Heart right ventricle (tissue), 16 donors: ENCODE data around the gene UQCC5. TPM values are rescaled to one million over a fixed set of nuclear protein-coding genes. Genes with fewer than 3 reads are reported as not detected.

ENCODE experiments used
- ATAC-seq, 8 donors: fragments of 200-7000 bp; cut with Tn5 transposase; one replicate each; pipeline ENCODE4 v1.9.1; 2020; ENCODE audit warnings: mild to moderate bottlenecking in 8 of 8, moderate library complexity in 8 of 8, moderate number of reproducible peaks in 1 of 8
- DNase-seq, 2 donors: peaks; one replicate each; pipeline ENCODE4 v3.0.0-alpha.2; 2020
- H3K27ac ChIP-seq, 10 donors: fragments of 200-600 bp; sonication (generic) in 2 of 10; one replicate each; pipeline versions ENCODE4 v1.5.0 to v1.8.0; 2020 to 2022; ENCODE audit warnings: mild to moderate bottlenecking in 3 of 10
- H3K27me3 ChIP-seq, 7 donors: fragments of 200-600 bp; one replicate each; pipeline ENCODE4 v1.8.0; 2021 to 2022; ENCODE audit warnings: mild to moderate bottlenecking in 2 of 7
- H3K36me3 ChIP-seq, 9 donors: fragments of 200-600 bp; sonication (generic) in 1 of 9; one replicate each; pipeline versions ENCODE4 v1.5.0 to v1.8.0; 2020 to 2022; ENCODE audit warnings: mild to moderate bottlenecking in 2 of 9
- H3K4me1 ChIP-seq, 9 donors: fragments of 200-600 bp; sonication (generic) in 1 of 9; one replicate each; pipeline versions ENCODE4 v1.5.0 to v1.8.0; 2020 to 2022; ENCODE audit warnings: mild to moderate bottlenecking in 4 of 9
- H3K4me3 ChIP-seq, 10 donors: fragments of 200-600 bp; sonication (generic) in 2 of 10; one replicate each; pipeline versions ENCODE4 v1.5.0 to v1.8.0; 2020 to 2022; ENCODE audit warnings: mild to moderate bottlenecking in 7 of 10, moderate library complexity in 2 of 10
- H3K9me3 ChIP-seq, 11 donors: fragments of 200-600 bp in 10 of 11; sonication (generic) in 2 of 11; one replicate each; pipeline versions ENCODE4 v1.5.0 to v1.8.0; 2013 to 2022; ENCODE audit warnings: mild to moderate bottlenecking in 2 of 11, control low read depth in 1 of 11, moderate library complexity in 1 of 11
- WGBS, 2 donors: extraction: QIAGEN DNeasy Blood & Tissue Kit; methylation state at CpG; one replicate each; pipeline ENCODE4 v1.1.7; 2013; ENCODE audit warnings: inconsistent platforms in 1 of 2; 5-methylcytosine and 5-hydroxymethylcytosine counted together
- intact Hi-C, 10 donors: fragments of 100-400 bp; cut with DNase I; formaldehyde crosslinking; loops; one replicate each; pipeline versions ENCODE4 v1.11.1 to v1.14.2; 2022
- long read RNA-seq, 3 donors: library from polyadenylated mRNA; unstranded; transcript quantifications; one replicate each; pipeline ENCODE4 v2.0.0, GENCODE V29; 2020 to 2021
- polyA plus RNA-seq, 2 donors: library from polyadenylated mRNA; stranded (reverse); fragments of 200-250 nt; gene quantifications; one replicate each; pipeline ENCODE4 v1.2.3, GENCODE V29; 2013
- total RNA-seq, 10 donors: library from RNA; stranded (reverse); fragmentation: NEBNext Ultra II Directional in 3 of 10; extraction: Animal tissue kit (Norgen Biotek cat#: 25700) in 3 of 10; gene quantifications; one replicate each; pipeline versions ENCODE4 v1.2.1 to v1.2.4, GENCODE V29; 2021 to 2023
- TF ChIP-seq, protein P1 (sequence below), 9 donors: fragments of 200-600 bp; sonication (generic) in 2 of 9; IDR thresholded peaks; one replicate each; pipeline versions ENCODE4 v1.5.0 to v1.8.0; 2021 to 2022; ENCODE audit warnings: antibody characterized with exemption in 9 of 9, mild to moderate bottlenecking in 5 of 9, moderate library complexity in 1 of 9
- donor health status: Arrhythmogenic right ventricular cardiomyopathy.
- donor health status: ischemic (EF 13 %, LVEDD 7.1; RV severe dilation, severe dysfunction).
- donor health status: healthy with polysubstance abuse.
- donor health status: DM: no; HTN: yes; CAD: no.
- donor health status: DM: no; HTN: no; CAD: no.
- donor health status: ischemic (EF 25% LVEDD 6.9; RV normal size, moderate dysfunction).
- donor health status: ischemic (EF 25% LVEDD 5.7; RV mildly dilated, moderate dysfunction).
- donor health status: healthy.
- donor health status: DM: yes; HTN: yes; CAD: no.
- donor health status: Ischemic cardiomyopathy.
- donor health status: ischemic (EF 35%, LVEDD 5.7; RV mildly dilated, moderate dysfunction).
- donor health status: nonischemic (EF 11% LVEDD 7.7; RV severe dilation, severe dysfunction).
- donor health status: DM: yes; HTN: yes; CAD: no.
- donor health status: PGD.
- donor health status: ischemic (EF 29% LVEDD 5.4; RV normal size, mild dysfunction).
- donor health status: nonischemic (EF 23%, LVEDD 6.1; RV moderate dilation, normal function).

UQCC5 gene, protein sequence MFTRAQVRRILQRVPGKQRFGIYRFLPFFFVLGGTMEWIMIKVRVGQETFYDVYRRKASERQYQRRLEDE
- total RNA-seq: 10 to 100 TPM; 30.2 to 98.0 (median 66.9) TPM
- 100 to 1,000 TPM in 1 of 2 donors, 10 to 100 TPM in 1; 83.5 to 147 TPM for polyA plus RNA-seq
- long read RNA-seq, donor 1, transcript SMIM4-201 (2 exons, 274 nt): major isoform, 100 of 175 reads
- long read RNA-seq, donor 1, transcript SMIM4-203 (2 exons, 1,770 nt): minor isoform, 72 of 175 reads
- long read RNA-seq, donor 1, partial matches to known transcripts: 0 of 175 reads
- long read RNA-seq, donor 1, other reads (novel, unspliced or antisense): 3 of 175 reads
- long read RNA-seq, donor 2, transcript SMIM4-203 (2 exons, 1,770 nt): minor isoform, 95 of 248 reads
- long read RNA-seq, donor 2, transcript SMIM4-201 (2 exons, 274 nt): major isoform, 145 of 248 reads
- long read RNA-seq, donor 2, partial matches to known transcripts: 1 of 248 reads
- long read RNA-seq, donor 2, other reads (novel, unspliced or antisense): 6 of 248 reads
- long read RNA-seq, donor 3, transcript SMIM4-201 (2 exons, 274 nt): major isoform, 27 of 38 reads
- long read RNA-seq, donor 3, transcript SMIM4-203 (2 exons, 1,770 nt): minor isoform, 6 of 38 reads
- long read RNA-seq, donor 3, partial matches to known transcripts: 1 of 38 reads
- long read RNA-seq, donor 3, other reads (novel, unspliced or antisense): 4 of 38 reads

DNA sequence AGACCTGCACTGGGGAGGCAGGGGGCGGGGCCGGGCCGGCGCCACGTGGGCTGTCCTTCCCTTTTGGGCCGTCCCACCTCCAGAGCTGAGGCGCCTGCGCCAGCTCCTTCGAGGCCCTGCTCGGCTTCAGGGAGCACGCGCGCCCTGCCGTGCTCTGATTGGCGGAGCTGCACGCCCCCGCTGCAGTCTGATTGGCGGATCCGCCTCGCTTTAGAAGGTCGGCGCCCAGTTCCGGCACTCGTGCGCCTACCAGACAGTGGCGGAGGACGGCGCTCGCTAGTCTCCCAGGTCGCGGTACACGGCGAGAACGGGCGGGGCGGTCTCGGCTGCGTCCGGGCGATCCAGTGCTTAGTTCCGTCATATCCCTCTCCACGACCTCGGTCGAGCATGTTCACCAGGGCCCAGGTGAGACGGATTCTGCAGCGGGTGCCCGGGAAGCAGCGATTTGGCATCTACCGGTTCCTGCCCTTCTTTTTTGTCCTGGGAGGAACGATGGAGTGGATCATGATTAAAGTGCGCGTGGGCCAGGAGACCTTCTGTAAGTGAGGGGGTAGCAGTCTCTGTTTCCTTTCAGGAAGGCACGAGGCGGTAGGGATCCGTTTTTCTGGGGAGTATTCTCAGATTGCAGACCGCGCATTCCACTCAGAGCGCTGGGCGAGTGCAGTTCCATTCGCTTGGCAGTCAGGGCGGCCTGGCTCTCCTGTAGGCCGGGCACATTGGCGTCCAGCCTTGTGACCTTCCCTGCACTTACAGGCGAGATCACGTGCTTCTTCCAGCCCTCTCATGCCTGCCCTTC, at the start of gene UQCC5:
UQCC5 (plus strand) TSS at position 237 of the 796 bp plus-strand sequence; CDS start at position 388, 151 bp downstream.
- Histone ChIP-seq H3K27ac (peak within 1 kb of the TSS; percentile 82 to 96 (median 92)), H3K4me1 (peaks cover 24 to 88% (median 61%) of the 10 kb centered on the region in 9 donors), H3K4me3 (peak within 1 kb of the TSS; percentile 46 to 93 (median 71)), H3K9me3 (no peaks in the 10 kb centered on the region), H3K36me3 (peaks cover 0 to 25% (median 0%) of the 10 kb centered on the region in 9 donors), H3K27me3 (no peaks in the 10 kb centered on the region)
- ATAC-seq (peak; percentile 90 to 96 (median 95)), DNase-seq (peak; percentile 96 to 98)
- TF ChIP-seq, protein P1, sequence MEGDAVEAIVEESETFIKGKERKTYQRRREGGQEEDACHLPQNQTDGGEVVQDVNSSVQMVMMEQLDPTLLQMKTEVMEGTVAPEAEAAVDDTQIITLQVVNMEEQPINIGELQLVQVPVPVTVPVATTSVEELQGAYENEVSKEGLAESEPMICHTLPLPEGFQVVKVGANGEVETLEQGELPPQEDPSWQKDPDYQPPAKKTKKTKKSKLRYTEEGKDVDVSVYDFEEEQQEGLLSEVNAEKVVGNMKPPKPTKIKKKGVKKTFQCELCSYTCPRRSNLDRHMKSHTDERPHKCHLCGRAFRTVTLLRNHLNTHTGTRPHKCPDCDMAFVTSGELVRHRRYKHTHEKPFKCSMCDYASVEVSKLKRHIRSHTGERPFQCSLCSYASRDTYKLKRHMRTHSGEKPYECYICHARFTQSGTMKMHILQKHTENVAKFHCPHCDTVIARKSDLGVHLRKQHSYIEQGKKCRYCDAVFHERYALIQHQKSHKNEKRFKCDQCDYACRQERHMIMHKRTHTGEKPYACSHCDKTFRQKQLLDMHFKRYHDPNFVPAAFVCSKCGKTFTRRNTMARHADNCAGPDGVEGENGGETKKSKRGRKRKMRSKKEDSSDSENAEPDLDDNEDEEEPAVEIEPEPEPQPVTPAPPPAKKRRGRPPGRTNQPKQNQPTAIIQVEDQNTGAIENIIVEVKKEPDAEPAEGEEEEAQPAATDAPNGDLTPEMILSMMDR (IDR thresholded peaks at IDR 0.05): peak in 1 of 9 donors; percentile 25
- intact Hi-C loops: loop anchor here in 7 of 10 donors (2.0 to 5.0 kb wide), 4 partner anchors 44 to 66 kb away; no protein-coding TSS in a partner anchor
- 0% methylated on average over 65 of the region's 65 CpGs for whole genome bisulfite sequencing, 2 donors

DNA sequence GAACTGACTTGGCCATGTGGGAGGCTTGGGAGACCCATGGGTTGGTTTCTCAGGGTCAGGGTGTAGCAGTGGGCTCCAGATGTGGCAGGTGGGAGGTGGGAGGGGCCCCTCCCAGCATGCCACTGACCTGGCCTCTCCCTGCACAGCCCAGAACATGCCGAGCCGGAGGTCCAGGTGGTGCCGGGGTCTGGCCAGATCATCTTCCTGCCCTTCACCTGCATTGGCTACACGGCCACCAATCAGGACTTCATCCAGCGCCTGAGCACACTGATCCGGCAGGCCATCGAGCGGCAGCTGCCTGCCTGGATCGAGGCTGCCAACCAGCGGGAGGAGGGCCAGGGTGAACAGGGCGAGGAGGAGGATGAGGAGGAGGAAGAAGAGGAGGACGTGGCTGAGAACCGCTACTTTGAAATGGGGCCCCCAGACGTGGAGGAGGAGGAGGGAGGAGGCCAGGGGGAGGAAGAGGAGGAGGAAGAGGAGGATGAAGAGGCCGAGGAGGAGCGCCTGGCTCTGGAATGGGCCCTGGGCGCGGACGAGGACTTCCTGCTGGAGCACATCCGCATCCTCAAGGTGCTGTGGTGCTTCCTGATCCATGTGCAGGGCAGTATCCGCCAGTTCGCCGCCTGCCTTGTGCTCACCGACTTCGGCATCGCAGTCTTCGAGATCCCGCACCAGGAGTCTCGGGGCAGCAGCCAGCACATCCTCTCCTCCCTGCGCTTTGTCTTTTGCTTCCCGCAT, 49.2 kb upstream of the UQCC5 start:
- Histone ChIP-seq H3K9me3 (no peaks in the 10 kb centered on the region), H3K27ac (no peak overlapping the region), H3K4me3 (no peak overlapping the region), H3K4me1 (peaks cover 24 to 69% (median 54%) of the 10 kb centered on the region in 9 donors), H3K27me3 (no peaks in the 10 kb centered on the region), H3K36me3 (peaks cover 0 to 96% (median 72%) of the 10 kb centered on the region in 9 donors)
- DNase-seq (no peak), ATAC-seq (no peak)
- intact Hi-C loops: no loop called here
- 89 to 91% methylated on average over 31 of the region's 31 CpGs for WGBS, 2 donors
- TF ChIP-seq, protein P1 (IDR thresholded peaks at IDR 0.05): no peak

DNA sequence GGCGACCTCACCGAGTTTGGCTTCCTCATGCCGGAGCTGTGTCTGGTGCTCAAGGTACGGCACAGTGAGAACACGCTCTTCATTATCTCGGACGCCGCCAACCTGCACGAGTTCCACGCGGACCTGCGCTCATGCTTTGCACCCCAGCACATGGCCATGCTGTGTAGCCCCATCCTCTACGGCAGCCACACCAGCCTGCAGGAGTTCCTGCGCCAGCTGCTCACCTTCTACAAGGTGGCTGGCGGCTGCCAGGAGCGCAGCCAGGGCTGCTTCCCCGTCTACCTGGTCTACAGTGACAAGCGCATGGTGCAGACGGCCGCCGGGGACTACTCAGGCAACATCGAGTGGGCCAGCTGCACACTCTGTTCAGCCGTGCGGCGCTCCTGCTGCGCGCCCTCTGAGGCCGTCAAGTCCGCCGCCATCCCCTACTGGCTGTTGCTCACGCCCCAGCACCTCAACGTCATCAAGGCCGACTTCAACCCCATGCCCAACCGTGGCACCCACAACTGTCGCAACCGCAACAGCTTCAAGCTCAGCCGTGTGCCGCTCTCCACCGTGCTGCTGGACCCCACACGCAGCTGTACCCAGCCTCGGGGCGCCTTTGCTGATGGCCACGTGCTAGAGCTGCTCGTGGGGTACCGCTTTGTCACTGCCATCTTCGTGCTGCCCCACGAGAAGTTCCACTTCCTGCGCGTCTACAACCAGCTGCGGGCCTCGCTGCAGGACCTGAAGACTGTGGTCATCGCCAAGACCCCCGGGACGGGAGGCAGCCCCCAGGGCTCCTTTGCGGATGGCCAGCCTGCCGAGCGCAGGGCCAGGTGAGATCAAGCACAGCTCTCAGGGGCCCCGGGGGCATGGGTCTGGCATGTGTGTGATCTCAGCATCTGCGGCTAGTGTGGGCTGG, 48.4 kb upstream of the UQCC5 start:
- ATAC-seq (no peak), DNase-seq (no peak)
- intact Hi-C loops: no loop called here
- H3K9me3 ChIP-seq: no peaks in the 10 kb centered on the region
- H3K4me1 ChIP-seq: peaks cover 23 to 72% (median 59%) of the 10 kb centered on the region in 9 donors
- H3K27ac ChIP-seq: no peak overlapping the region
- TF ChIP-seq, protein P1 (IDR thresholded peaks at IDR 0.05): no peak
- no peak overlapping the region for H3K4me3 ChIP-seq
- H3K27me3 ChIP-seq: no peaks in the 10 kb centered on the region
- 96% methylated on average over 59 of the region's 59 CpGs for WGBS, 2 donors
- peaks cover 0 to 96% (median 71%) of the 10 kb centered on the region in 9 donors for H3K36me3 ChIP-seq
